SK-N-DZ (cell line): ENCODE results near the gene SNX8.

Source experiments
- DNase-seq: peaks from one replicate; pipeline ENCODE4 v3.0.0-alpha.2; 2015; ENCODE audit warnings: low spot score

SNX8 gene

GRCh38 chr7:2202901-2203765 is 111.1 kb downstream of the SNX8 start:
- no peak for DNase-seq

GRCh38 chr7:2202361-2202761 is 111.9 kb downstream of the SNX8 start:
- DNase-seq = no peak
